GM23338 (cell line): ENCODE results near the gene PHACTR2.
"Not testable (repeated sequence)": the region's sequence is repeated elsewhere in the genome, so short reads cannot be mapped to it uniquely, and the experiment has no call there.

Source experiments
- CREB1 ChIP-seq: fragments of 250-450 bp; sonication (Bioruptor Pico); IDR thresholded peaks from 2 replicates; pipeline ENCODE4 v1.5.0; 2020; ENCODE audit warnings: low read depth, mild to moderate bottlenecking, moderate library complexity
- EZH2 ChIP-seq: fragments of 200-600 bp; sonication (generic); IDR thresholded peaks from one replicate; pipeline ENCODE4 v1.8.0; 2017; ENCODE audit warnings: antibody characterized with exemption, mild to moderate bottlenecking, low read depth; ENCODE audit not compliant: unreplicated experiment
- EZH2phosphoT487 ChIP-seq: fragments of 200-600 bp; sonication (generic); IDR thresholded peaks from one replicate; pipeline ENCODE4 v1.8.1; 2018; ENCODE audit warnings: antibody characterized with exemption; ENCODE audit not compliant: unreplicated experiment
- JUNB ChIP-seq: IDR thresholded peaks from one replicate; pipeline ENCODE4 v1.6.1; 2016; ENCODE audit warnings: antibody characterized with exemption; ENCODE audit not compliant: unreplicated experiment
- POLR2AphosphoS5 ChIP-seq: IDR thresholded peaks from 2 replicates; pipeline ENCODE4 v1.6.1; 2016; ENCODE audit warnings: antibody characterized with exemption, low read depth
- STAT1 ChIP-seq: IDR thresholded peaks from one replicate; pipeline ENCODE4 v1.6.1; 2016; ENCODE audit warnings: antibody characterized with exemption; ENCODE audit not compliant: unreplicated experiment
- ZNF114 ChIP-seq: fragments of 250-450 bp; sonication (Bioruptor Pico); IDR thresholded peaks from 2 replicates; pipeline ENCODE4 v1.5.0; 2020; ENCODE audit warnings: mild to moderate bottlenecking, moderate library complexity
- ZNF331 ChIP-seq: fragments of 250-450 bp; sonication (Bioruptor Pico); IDR thresholded peaks from 2 replicates; pipeline ENCODE4 v1.5.0; 2020; ENCODE audit warnings: low read depth, mild to moderate bottlenecking, moderate library complexity
- TF ChIP-seq, protein P1 (sequence below), 2 experiments: fragments of 200-600 bp in 1 of 2; sonication (generic) in 1 of 2; conservative IDR thresholded peaks; 2 replicates each; pipeline versions ENCODE4 v1.5.1 to v1.6.1; 2016 to 2017; ENCODE audit warnings: antibody characterized with exemption in 2 of 2, low read depth in 2 of 2, mild to moderate bottlenecking in 2 of 2, moderate library complexity in 1 of 2
- TF ChIP-seq, protein P2 (sequence below): IDR thresholded peaks from one replicate; pipeline ENCODE4 v1.6.1; 2018; ENCODE audit warnings: antibody characterized with exemption; ENCODE audit not compliant: unreplicated experiment
- TF ChIP-seq, protein P3 (sequence below): fragments of 250-450 bp; sonication (Bioruptor Pico); IDR thresholded peaks from 2 replicates; pipeline ENCODE4 v1.5.0; 2020; ENCODE audit warnings: mild to moderate bottlenecking, moderate library complexity
- TF ChIP-seq, protein P4 (sequence below): IDR thresholded peaks from 2 replicates; pipeline ENCODE4 v1.6.1; 2016; ENCODE audit warnings: antibody characterized with exemption

DNA sequence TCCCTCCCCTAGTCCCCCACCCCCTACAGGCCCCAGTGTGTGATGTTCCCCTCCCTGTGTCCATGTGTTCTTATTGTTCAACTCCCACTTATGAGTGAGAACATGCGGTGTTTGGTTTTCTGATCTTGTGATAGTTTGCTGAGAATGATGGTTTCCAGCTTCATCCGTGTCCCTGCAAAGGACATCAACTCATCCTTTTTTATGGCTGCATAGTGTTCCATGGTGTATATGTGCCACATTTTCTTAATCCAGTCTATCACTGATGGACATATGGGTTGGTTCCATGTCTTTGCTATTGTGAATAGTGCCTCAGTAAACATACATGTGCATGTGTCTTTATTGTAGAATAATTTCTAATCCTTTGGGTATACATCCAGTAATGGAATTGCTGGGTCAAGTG, 118.8 kb downstream of the PHACTR2 start:
- TF ChIP-seq, protein P1, sequence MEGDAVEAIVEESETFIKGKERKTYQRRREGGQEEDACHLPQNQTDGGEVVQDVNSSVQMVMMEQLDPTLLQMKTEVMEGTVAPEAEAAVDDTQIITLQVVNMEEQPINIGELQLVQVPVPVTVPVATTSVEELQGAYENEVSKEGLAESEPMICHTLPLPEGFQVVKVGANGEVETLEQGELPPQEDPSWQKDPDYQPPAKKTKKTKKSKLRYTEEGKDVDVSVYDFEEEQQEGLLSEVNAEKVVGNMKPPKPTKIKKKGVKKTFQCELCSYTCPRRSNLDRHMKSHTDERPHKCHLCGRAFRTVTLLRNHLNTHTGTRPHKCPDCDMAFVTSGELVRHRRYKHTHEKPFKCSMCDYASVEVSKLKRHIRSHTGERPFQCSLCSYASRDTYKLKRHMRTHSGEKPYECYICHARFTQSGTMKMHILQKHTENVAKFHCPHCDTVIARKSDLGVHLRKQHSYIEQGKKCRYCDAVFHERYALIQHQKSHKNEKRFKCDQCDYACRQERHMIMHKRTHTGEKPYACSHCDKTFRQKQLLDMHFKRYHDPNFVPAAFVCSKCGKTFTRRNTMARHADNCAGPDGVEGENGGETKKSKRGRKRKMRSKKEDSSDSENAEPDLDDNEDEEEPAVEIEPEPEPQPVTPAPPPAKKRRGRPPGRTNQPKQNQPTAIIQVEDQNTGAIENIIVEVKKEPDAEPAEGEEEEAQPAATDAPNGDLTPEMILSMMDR (conservative IDR thresholded peaks at IDR 0.05; ENCODE audit: low read depth in 2 of 2): not testable (repeated sequence)
- TF ChIP-seq POLR2AphosphoS5; EZH2; CREB1 (CRISPR knock-in tag); STAT1; EZH2phosphoT487; ZNF114; ZNF331 (CRISPR knock-in tag); JUNB: not testable (repeated sequence)
- TF ChIP-seq, protein P2, sequence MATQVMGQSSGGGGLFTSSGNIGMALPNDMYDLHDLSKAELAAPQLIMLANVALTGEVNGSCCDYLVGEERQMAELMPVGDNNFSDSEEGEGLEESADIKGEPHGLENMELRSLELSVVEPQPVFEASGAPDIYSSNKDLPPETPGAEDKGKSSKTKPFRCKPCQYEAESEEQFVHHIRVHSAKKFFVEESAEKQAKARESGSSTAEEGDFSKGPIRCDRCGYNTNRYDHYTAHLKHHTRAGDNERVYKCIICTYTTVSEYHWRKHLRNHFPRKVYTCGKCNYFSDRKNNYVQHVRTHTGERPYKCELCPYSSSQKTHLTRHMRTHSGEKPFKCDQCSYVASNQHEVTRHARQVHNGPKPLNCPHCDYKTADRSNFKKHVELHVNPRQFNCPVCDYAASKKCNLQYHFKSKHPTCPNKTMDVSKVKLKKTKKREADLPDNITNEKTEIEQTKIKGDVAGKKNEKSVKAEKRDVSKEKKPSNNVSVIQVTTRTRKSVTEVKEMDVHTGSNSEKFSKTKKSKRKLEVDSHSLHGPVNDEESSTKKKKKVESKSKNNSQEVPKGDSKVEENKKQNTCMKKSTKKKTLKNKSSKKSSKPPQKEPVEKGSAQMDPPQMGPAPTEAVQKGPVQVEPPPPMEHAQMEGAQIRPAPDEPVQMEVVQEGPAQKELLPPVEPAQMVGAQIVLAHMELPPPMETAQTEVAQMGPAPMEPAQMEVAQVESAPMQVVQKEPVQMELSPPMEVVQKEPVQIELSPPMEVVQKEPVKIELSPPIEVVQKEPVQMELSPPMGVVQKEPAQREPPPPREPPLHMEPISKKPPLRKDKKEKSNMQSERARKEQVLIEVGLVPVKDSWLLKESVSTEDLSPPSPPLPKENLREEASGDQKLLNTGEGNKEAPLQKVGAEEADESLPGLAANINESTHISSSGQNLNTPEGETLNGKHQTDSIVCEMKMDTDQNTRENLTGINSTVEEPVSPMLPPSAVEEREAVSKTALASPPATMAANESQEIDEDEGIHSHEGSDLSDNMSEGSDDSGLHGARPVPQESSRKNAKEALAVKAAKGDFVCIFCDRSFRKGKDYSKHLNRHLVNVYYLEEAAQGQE: not testable (repeated sequence)
- TF ChIP-seq, protein P3, sequence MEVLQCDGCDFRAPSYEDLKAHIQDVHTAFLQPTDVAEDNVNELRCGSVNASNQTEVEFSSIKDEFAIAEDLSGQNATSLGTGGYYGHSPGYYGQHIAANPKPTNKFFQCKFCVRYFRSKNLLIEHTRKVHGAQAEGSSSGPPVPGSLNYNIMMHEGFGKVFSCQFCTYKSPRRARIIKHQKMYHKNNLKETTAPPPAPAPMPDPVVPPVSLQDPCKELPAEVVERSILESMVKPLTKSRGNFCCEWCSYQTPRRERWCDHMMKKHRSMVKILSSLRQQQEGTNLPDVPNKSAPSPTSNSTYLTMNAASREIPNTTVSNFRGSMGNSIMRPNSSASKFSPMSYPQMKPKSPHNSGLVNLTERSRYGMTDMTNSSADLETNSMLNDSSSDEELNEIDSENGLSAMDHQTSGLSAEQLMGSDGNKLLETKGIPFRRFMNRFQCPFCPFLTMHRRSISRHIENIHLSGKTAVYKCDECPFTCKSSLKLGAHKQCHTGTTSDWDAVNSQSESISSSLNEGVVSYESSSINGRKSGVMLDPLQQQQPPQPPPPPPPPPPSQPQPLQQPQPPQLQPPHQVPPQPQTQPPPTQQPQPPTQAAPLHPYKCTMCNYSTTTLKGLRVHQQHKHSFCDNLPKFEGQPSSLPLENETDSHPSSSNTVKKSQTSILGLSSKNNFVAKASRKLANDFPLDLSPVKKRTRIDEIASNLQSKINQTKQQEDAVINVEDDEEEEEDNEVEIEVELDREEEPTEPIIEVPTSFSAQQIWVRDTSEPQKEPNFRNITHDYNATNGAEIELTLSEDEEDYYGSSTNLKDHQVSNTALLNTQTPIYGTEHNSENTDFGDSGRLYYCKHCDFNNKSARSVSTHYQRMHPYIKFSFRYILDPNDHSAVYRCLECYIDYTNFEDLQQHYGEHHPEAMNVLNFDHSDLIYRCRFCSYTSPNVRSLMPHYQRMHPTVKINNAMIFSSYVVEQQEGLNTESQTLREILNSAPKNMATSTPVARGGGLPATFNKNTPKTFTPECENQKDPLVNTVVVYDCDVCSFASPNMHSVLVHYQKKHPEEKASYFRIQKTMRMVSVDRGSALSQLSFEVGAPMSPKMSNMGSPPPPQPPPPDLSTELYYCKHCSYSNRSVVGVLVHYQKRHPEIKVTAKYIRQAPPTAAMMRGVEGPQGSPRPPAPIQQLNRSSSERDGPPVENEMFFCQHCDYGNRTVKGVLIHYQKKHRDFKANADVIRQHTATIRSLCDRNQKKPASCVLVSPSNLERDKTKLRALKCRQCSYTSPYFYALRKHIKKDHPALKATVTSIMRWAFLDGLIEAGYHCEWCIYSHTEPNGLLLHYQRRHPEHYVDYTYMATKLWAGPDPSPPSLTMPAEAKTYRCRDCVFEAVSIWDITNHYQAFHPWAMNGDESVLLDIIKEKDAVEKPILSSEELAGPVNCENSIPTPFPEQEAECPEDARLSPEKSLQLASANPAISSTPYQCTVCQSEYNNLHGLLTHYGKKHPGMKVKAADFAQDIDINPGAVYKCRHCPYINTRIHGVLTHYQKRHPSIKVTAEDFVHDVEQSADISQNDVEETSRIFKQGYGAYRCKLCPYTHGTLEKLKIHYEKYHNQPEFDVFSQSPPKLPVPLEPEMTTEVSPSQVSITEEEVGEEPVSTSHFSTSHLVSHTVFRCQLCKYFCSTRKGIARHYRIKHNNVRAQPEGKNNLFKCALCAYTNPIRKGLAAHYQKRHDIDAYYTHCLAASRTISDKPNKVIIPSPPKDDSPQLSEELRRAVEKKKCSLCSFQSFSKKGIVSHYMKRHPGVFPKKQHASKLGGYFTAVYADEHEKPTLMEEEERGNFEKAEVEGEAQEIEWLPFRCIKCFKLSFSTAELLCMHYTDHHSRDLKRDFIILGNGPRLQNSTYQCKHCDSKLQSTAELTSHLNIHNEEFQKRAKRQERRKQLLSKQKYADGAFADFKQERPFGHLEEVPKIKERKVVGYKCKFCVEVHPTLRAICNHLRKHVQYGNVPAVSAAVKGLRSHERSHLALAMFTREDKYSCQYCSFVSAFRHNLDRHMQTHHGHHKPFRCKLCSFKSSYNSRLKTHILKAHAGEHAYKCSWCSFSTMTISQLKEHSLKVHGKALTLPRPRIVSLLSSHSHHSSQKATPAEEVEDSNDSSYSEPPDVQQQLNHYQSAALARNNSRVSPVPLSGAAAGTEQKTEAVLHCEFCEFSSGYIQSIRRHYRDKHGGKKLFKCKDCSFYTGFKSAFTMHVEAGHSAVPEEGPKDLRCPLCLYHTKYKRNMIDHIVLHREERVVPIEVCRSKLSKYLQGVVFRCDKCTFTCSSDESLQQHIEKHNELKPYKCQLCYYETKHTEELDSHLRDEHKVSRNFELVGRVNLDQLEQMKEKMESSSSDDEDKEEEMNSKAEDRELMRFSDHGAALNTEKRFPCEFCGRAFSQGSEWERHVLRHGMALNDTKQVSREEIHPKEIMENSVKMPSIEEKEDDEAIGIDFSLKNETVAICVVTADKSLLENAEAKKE (CRISPR knock-in tag): not testable (repeated sequence)
- TF ChIP-seq, protein P4, sequence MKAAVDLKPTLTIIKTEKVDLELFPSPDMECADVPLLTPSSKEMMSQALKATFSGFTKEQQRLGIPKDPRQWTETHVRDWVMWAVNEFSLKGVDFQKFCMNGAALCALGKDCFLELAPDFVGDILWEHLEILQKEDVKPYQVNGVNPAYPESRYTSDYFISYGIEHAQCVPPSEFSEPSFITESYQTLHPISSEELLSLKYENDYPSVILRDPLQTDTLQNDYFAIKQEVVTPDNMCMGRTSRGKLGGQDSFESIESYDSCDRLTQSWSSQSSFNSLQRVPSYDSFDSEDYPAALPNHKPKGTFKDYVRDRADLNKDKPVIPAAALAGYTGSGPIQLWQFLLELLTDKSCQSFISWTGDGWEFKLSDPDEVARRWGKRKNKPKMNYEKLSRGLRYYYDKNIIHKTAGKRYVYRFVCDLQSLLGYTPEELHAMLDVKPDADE: not testable (repeated sequence)
